PC-9 (cell line): Measurements from ENCODE around the gene OSMR.
"Not testable (repeated sequence)": the region's sequence is repeated elsewhere in the genome, so short reads cannot be mapped to it uniquely, and the experiment has no call there.

Experiments used
- EZH2 ChIP-seq: fragments of 200-600 bp; sonication (generic); IDR thresholded peaks from 2 replicates; pipeline ENCODE4 v1.8.0; 2017; ENCODE audit warnings: antibody characterized with exemption, low read depth
- TF ChIP-seq, protein P1 (sequence below): fragments of 200-600 bp; sonication (generic); conservative IDR thresholded peaks from 2 replicates; pipeline ENCODE4 v1.6.1; 2017; ENCODE audit warnings: mixed run types, antibody characterized with exemption, mild to moderate bottlenecking, moderate library complexity

GRCh38 chr5:38861986-38862770 is 16.4 kb downstream of the OSMR start:
- TF ChIP-seq, protein P1, sequence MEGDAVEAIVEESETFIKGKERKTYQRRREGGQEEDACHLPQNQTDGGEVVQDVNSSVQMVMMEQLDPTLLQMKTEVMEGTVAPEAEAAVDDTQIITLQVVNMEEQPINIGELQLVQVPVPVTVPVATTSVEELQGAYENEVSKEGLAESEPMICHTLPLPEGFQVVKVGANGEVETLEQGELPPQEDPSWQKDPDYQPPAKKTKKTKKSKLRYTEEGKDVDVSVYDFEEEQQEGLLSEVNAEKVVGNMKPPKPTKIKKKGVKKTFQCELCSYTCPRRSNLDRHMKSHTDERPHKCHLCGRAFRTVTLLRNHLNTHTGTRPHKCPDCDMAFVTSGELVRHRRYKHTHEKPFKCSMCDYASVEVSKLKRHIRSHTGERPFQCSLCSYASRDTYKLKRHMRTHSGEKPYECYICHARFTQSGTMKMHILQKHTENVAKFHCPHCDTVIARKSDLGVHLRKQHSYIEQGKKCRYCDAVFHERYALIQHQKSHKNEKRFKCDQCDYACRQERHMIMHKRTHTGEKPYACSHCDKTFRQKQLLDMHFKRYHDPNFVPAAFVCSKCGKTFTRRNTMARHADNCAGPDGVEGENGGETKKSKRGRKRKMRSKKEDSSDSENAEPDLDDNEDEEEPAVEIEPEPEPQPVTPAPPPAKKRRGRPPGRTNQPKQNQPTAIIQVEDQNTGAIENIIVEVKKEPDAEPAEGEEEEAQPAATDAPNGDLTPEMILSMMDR: not testable (repeated sequence)
- TF ChIP-seq EZH2: not testable (repeated sequence)
